OCI-LY7 (cell line): Measurements from ENCODE around the gene TOB2. TPM values are rescaled to one million over a fixed set of nuclear protein-coding genes. Genes with fewer than 3 reads are reported as not detected.

ENCODE experiments used
- BruUV-seq: library from RNA; stranded (reverse); fragments of 400-500 nt; replicated peaks from 2 replicates; lab custom pipeline; 2021; lab: Mats Ljungman, UMichigan
- CTCF ChIA-PET: fragments of 300-600 bp; sonication (Branson Sonifier 250); formaldehyde crosslinking; loops from one replicate; lab custom pipeline; 2022; ENCODE audit warnings: antibody characterized with exemption; ENCODE audit not compliant: unreplicated experiment; lab: Charles Lee
- POLR2A ChIA-PET: fragments of 300-600 bp; sonication (Branson Sonifier 250); formaldehyde crosslinking; loops from one replicate; lab custom pipeline; 2022; ENCODE audit warnings: antibody characterized with exemption; lab: Charles Lee
- DNase-seq: peaks from one replicate; pipeline ENCODE4 v3.0.0-alpha.2; 2015; ENCODE audit warnings: low spot score
- H2AFZ ChIP-seq: fragments of 200-600 bp; sonication (generic), shearing (Covaris generic); 2 replicates; pipeline ENCODE4 v1.6.1; 2014; ENCODE audit warnings: mild to moderate bottlenecking, antibody characterized with exemption, low read length, moderate library complexity
- H3K27ac ChIP-seq: fragments of 200-600 bp; sonication (generic); 2 replicates; pipeline ENCODE4 v1.5.1; 2014; ENCODE audit warnings: mixed run types, low read depth, mild to moderate bottlenecking, moderate library complexity, low read length, inconsistent platforms; ENCODE audit not compliant: poor library complexity, severe bottlenecking
- H3K36me3 ChIP-seq: fragments of 200-600 bp; sonication (generic); 2 replicates; pipeline ENCODE4 v1.6.1; 2014; ENCODE audit warnings: mild to moderate bottlenecking, antibody characterized with exemption, low read length, moderate library complexity, mixed read lengths; ENCODE audit not compliant: insufficient read depth
- H3K4me1 ChIP-seq: fragments of 200-600 bp; sonication (generic); 2 replicates; pipeline ENCODE4 v1.5.1; 2014; ENCODE audit warnings: mild to moderate bottlenecking, low read length; ENCODE audit not compliant: insufficient read depth, poor library complexity, severe bottlenecking
- H3K4me2 ChIP-seq: fragments of 200-600 bp; sonication (generic); 2 replicates; pipeline ENCODE4 v1.6.1; 2014; ENCODE audit warnings: mild to moderate bottlenecking, low read length
- H3K4me3 ChIP-seq: fragments of 200-600 bp; sonication (generic); 2 replicates; pipeline ENCODE4 v1.5.1; 2014; ENCODE audit warnings: mild to moderate bottlenecking, low read depth, low read length; ENCODE audit not compliant: poor library complexity, severe bottlenecking
- H3K79me2 ChIP-seq: fragments of 200-600 bp; sonication (generic); 2 replicates; pipeline ENCODE4 v1.6.1; 2016; ENCODE audit warnings: low read depth, mild to moderate bottlenecking, low read length, moderate library complexity, mixed read lengths; ENCODE audit not compliant: insufficient read depth
- H3K9me2 ChIP-seq: fragments of 200-600 bp; sonication (generic); 2 replicates; pipeline ENCODE4 v1.6.1; 2016; ENCODE audit warnings: mild to moderate bottlenecking, low read length, mixed read lengths; ENCODE audit not compliant: insufficient read depth
- H3K9me3 ChIP-seq: fragments of 200-600 bp; sonication (generic); 2 replicates; pipeline ENCODE4 v1.6.1; 2014; ENCODE audit warnings: mild to moderate bottlenecking, mixed run types, low read length, mixed read lengths
- H4K20me1 ChIP-seq: fragments of 200-600 bp; sonication (generic); 2 replicates; pipeline ENCODE4 v1.6.1; 2014; ENCODE audit warnings: mild to moderate bottlenecking, antibody characterized with exemption, low read length, moderate library complexity, mixed read lengths; ENCODE audit not compliant: insufficient read depth
- EZH2phosphoT487 ChIP-seq: fragments of 200-600 bp; sonication (generic); IDR thresholded peaks from 2 replicates; pipeline ENCODE4 v1.6.1; 2018; ENCODE audit warnings: low read depth, borderline replicate concordance, mild to moderate bottlenecking, mixed run types, antibody characterized with exemption, low read length, moderate library complexity, mixed read lengths
- intact Hi-C: fragments of 100-400 bp; cut with micrococcal nuclease; formaldehyde crosslinking; loops from one replicate; pipeline ENCODE4 v1.10.0; 2022; ENCODE audit not compliant: unreplicated experiment
- total RNA-seq, 2 experiments: library from RNA; depleted of rRNA in 1 of 2; stranded (reverse); fragments of >200 nt in 1 of 2; shearing (Covaris generic) in 1 of 2; gene quantifications; 2 replicates each; pipeline ENCODE4 v1.2.3, GENCODE V29; 2014 to 2022
- TF ChIP-seq, protein P1 (sequence below): fragments of 200-600 bp; sonication (generic); conservative IDR thresholded peaks from 2 replicates; pipeline ENCODE4 v1.5.1; 2014; ENCODE audit warnings: mild to moderate bottlenecking, antibody characterized with exemption, low read length, moderate library complexity, mixed read lengths

The TOB2 gene
- total RNA-seq, 2 experiments from 2014 or later = 13.5 to 27.0 TPM

- H3K9me3 ChIP-seq = no peaks in the 10 kb centered on the region
- DNase-seq = no peak
- CTCF ChIA-PET = no interaction called here
- H3K79me2 ChIP-seq = no peaks in the 10 kb centered on the region
- POLR2A ChIA-PET = no interaction called here
- no peak overlapping the region for H3K4me2 ChIP-seq
- no peak overlapping the region for H3K27ac ChIP-seq
- peaks cover 26% of the 10 kb centered on the region for H3K36me3 ChIP-seq
- no peaks in the 10 kb centered on the region for H4K20me1 ChIP-seq
- no TSS peak for BruUV-seq
- H3K4me3 ChIP-seq = no peak overlapping the region
- TF ChIP-seq, protein P1, sequence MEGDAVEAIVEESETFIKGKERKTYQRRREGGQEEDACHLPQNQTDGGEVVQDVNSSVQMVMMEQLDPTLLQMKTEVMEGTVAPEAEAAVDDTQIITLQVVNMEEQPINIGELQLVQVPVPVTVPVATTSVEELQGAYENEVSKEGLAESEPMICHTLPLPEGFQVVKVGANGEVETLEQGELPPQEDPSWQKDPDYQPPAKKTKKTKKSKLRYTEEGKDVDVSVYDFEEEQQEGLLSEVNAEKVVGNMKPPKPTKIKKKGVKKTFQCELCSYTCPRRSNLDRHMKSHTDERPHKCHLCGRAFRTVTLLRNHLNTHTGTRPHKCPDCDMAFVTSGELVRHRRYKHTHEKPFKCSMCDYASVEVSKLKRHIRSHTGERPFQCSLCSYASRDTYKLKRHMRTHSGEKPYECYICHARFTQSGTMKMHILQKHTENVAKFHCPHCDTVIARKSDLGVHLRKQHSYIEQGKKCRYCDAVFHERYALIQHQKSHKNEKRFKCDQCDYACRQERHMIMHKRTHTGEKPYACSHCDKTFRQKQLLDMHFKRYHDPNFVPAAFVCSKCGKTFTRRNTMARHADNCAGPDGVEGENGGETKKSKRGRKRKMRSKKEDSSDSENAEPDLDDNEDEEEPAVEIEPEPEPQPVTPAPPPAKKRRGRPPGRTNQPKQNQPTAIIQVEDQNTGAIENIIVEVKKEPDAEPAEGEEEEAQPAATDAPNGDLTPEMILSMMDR = no peak
- TF ChIP-seq EZH2phosphoT487 = no peak
- intact Hi-C loops = no loop called here
- no peaks in the 10 kb centered on the region for H3K9me2 ChIP-seq
- H3K4me1 ChIP-seq = no peaks in the 10 kb centered on the region
- no peak overlapping the region for H2AFZ ChIP-seq
These were observed 50.9 kb downstream of the TOB2 start for GRCh38 chr22:41395531-41396240.

DNA sequence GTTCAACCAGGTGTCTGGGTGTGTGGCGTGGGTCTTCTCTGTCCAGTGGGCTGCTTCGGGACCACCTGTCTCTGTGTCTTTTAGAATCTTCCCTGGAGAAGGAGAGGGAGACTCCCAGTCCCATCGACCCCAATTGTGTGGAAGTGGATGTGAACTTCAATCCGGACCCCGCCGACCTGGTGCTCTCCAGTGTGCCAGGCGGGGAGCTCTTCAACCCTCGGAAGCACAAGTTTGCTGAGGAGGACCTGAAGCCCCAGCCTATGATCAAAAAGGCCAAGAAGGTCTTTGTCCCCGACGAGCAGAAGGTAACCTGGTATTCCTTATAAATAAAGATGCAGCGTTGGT lies 52.6 kb downstream of the TOB2 start:
- CTCF ChIA-PET = no interaction called here
- no peak overlapping the region for H3K27ac ChIP-seq
- H4K20me1 ChIP-seq = no peaks in the 10 kb centered on the region
- no peaks in the 10 kb centered on the region for H3K9me2 ChIP-seq
- no peaks in the 10 kb centered on the region for H3K4me1 ChIP-seq
- H3K4me2 ChIP-seq = no peak overlapping the region
- no TSS peak for BruUV-seq
- no peak overlapping the region for H3K4me3 ChIP-seq
- no peak for DNase-seq
- intact Hi-C loops = no loop called here
- POLR2A ChIA-PET = no interaction called here
- peaks cover 35% of the 10 kb centered on the region for H3K36me3 ChIP-seq
- no peaks in the 10 kb centered on the region for H3K79me2 ChIP-seq
- no peak overlapping the region for H2AFZ ChIP-seq
- H3K9me3 ChIP-seq = no peaks in the 10 kb centered on the region
- TF ChIP-seq, protein P1 = no peak
- TF ChIP-seq EZH2phosphoT487 = no peak

- H3K9me2 ChIP-seq = no peaks in the 10 kb centered on the region
- CTCF ChIA-PET = no interaction called here
- DNase-seq = no peak
- POLR2A ChIA-PET = no interaction called here
- no peak overlapping the region for H2AFZ ChIP-seq
- intact Hi-C loops = loop anchor here (10.0 kb wide), 1 partner anchor 83 kb away; the partner anchor contains the start of gene ZC3H7B
- no peaks in the 10 kb centered on the region for H4K20me1 ChIP-seq
- BruUV-seq = no TSS peak
- H3K36me3 ChIP-seq = peaks cover 30% of the 10 kb centered on the region
- H3K27ac ChIP-seq = no peak overlapping the region
- H3K79me2 ChIP-seq = no peaks in the 10 kb centered on the region
- no peaks in the 10 kb centered on the region for H3K9me3 ChIP-seq
- TF ChIP-seq EZH2phosphoT487 = no peak
- no peak overlapping the region for H3K4me3 ChIP-seq
- H3K4me1 ChIP-seq = peaks cover 13% of the 10 kb centered on the region
- no peak overlapping the region for H3K4me2 ChIP-seq
These were observed 59.3 kb downstream of the TOB2 start for GRCh38 chr22:41387341-41387740.
